ENCODE measurements around the gene UBE2S.
"Not testable (repeated sequence)": the region's sequence is repeated elsewhere in the genome, so short reads cannot be mapped to it uniquely, and the experiment has no call there.

Gene UBE2S

GRCh38 chr19:55440411-55441105 lies 33.0 kb upstream of the UBE2S start:
- DNase-seq (ENCODE audit: low read depth), result no peak

GRCh38 chr19:55439052-55439451 lies 31.5 kb upstream of the UBE2S start:
- DNase-seq (ENCODE audit: low read depth), result no peak

- DNase-seq (ENCODE audit: low read depth), result peak; percentile 30
Observed at GRCh38 chr19:55437410-55437809, 29.8 kb upstream of the UBE2S start.

GRCh38 chr19:55436847-55437246 lies 29.3 kb upstream of the UBE2S start:
- no peak for DNase-seq (ENCODE audit: low read depth)

- DNase-seq (ENCODE audit: low read depth), result no peak
Observed at GRCh38 chr19:55435020-55435419, 27.4 kb upstream of the UBE2S start.

- no peak for DNase-seq (ENCODE audit: low read depth)
Observed at GRCh38 chr19:55434356-55434919, 26.9 kb upstream of the UBE2S start.

- no peak for DNase-seq (ENCODE audit: low read depth)
Observed at GRCh38 chr19:55433292-55433691, 25.7 kb upstream of the UBE2S start.

GRCh38 chr19:55432241-55432959 lies 24.8 kb upstream of the UBE2S start:
- no peak for DNase-seq (ENCODE audit: low read depth)

GRCh38 chr19:55431183-55431582 lies 23.6 kb upstream of the UBE2S start:
- DNase-seq (ENCODE audit: low read depth), result no peak

GRCh38 chr19:55426042-55426441 lies 18.5 kb upstream of the UBE2S start:
- DNase-seq (ENCODE audit: low read depth), result no peak

GRCh38 chr19:55424518-55424917 lies 16.9 kb upstream of the UBE2S start:
- DNase-seq (ENCODE audit: low read depth), result no peak

GRCh38 chr19:55423225-55424005 lies 15.8 kb upstream of the UBE2S start:
- DNase-seq (ENCODE audit: low read depth), result no peak

GRCh38 chr19:55421281-55421680 lies 13.7 kb upstream of the UBE2S start:
- not testable (repeated sequence) for DNase-seq (ENCODE audit: low read depth)

- DNase-seq (ENCODE audit: low read depth), result no peak
Observed at GRCh38 chr19:55419624-55420236, 12.1 kb upstream of the UBE2S start.

GRCh38 chr19:55419103-55419502 lies 11.5 kb upstream of the UBE2S start:
- no peak for DNase-seq (ENCODE audit: low read depth)

GRCh38 chr19:55418185-55418584 lies 10.6 kb upstream of the UBE2S start:
- peak; percentile 71 for DNase-seq (ENCODE audit: low read depth)

GRCh38 chr19:55410168-55410567 lies 2.6 kb upstream of the UBE2S start:
- DNase-seq (ENCODE audit: low read depth), result no peak

GRCh38 chr19:55409179-55409578 lies 1.6 kb upstream of the UBE2S start:
- not testable (repeated sequence) for DNase-seq (ENCODE audit: low read depth)

- DNase-seq (ENCODE audit: low read depth), result no peak
Observed at GRCh38 chr19:55408533-55408872, 915 bp upstream of the UBE2S start.

- DNase-seq (ENCODE audit: low read depth), result peak; percentile 99
Observed at GRCh38 chr19:55407800-55408532, 378 bp upstream of the UBE2S start.

GRCh38 chr19:55406826-55407549 lies 600 bp downstream of the UBE2S start:
- DNase-seq (ENCODE audit: low read depth), result peak; percentile 39
